ENCODE results near the gene MAD1L1.

DNA sequence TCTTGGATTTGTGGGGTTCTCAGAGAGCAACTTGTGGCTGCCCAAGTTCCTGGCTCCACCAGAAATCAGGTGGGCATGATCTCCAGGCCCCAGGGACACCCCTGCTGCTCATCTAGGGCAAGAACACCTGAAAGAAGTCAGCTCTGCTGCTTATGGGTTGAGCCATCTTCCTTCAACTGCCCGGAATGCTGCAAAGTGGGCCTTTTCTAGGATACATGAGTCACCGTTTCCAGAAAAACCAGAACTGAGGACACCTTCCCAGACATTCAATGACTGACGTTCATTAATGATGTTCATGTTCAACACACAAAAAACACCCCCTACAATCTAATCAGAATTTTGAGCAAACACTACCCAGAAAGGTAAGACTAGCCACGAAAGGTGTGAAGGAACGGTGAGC is 98.0 kb downstream of the MAD1L1 start:
- TF ChIP-seq, protein P1, sequence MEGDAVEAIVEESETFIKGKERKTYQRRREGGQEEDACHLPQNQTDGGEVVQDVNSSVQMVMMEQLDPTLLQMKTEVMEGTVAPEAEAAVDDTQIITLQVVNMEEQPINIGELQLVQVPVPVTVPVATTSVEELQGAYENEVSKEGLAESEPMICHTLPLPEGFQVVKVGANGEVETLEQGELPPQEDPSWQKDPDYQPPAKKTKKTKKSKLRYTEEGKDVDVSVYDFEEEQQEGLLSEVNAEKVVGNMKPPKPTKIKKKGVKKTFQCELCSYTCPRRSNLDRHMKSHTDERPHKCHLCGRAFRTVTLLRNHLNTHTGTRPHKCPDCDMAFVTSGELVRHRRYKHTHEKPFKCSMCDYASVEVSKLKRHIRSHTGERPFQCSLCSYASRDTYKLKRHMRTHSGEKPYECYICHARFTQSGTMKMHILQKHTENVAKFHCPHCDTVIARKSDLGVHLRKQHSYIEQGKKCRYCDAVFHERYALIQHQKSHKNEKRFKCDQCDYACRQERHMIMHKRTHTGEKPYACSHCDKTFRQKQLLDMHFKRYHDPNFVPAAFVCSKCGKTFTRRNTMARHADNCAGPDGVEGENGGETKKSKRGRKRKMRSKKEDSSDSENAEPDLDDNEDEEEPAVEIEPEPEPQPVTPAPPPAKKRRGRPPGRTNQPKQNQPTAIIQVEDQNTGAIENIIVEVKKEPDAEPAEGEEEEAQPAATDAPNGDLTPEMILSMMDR (IDR thresholded peaks at IDR 0.05), result no peak
- no peak for TF ChIP-seq POLR2A (IDR thresholded peaks at IDR 0.05)
